ENCODE data around the gene CCDC170. TPM values are rescaled to one million over a fixed set of nuclear protein-coding genes. Genes with fewer than 3 reads are reported as not detected.

The CCDC170 gene
- total and polyA plus RNA-seq, 4 donors: 0.37 to 0.59 (median 0.45) TPM

DNA sequence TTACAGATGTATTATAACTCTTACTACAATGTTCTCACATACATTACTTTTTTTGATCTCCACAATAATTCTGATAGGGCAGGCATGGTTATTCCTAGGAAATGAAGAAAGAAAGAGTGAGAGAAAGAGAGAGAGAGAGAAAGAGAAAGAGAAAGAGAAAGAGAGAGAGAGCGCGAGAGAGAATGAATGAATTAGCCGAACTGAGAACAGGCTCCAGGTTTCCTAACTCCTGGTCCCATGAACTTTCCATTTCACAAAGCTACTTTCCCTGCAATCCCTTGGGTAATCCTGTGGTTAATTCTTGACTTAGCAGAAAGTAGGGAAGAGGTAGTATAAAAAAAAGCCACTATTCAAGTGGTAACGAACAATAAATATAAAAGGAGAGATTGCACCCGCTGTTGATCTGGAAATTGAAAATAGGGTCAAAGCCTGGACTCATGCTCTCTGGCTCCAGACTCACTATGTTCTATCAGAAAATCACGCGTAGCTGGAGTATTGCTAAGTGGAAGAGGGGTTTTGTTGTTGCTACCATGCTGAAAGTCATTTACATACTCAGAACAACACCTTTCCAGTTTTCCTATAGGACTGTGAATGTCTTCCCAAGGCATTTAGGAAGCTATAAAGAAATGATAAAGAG is 131.2 kb downstream of the CCDC170 start:
- H3K36me3 ChIP-seq (ENCODE audit: control insufficient read depth in 4 of 4, insufficient read depth in 3 of 4, low read depth in 1 of 4, low read length in 3 of 4): no peaks in the 10 kb centered on the region
- peak overlapping the region in 2 of 3 donors; percentile 17 to 22 for H3K4me3 ChIP-seq (ENCODE audit: low read depth in 1 of 3, low read length in 3 of 3)
- H3K9me3 ChIP-seq (ENCODE audit: control insufficient read depth in 4 of 4, low read length in 3 of 4): no peaks in the 10 kb centered on the region
- WGBS: 45% methylated on average over 7 of the region's 7 CpGs
- TF ChIP-seq TAF1 (conservative IDR thresholded peaks at IDR 0.05): no peak
- no peak for TF ChIP-seq EGR1 (IDR thresholded peaks at IDR 0.05; ENCODE audit: low read depth in 2 of 2)
- TF ChIP-seq SP1 (IDR thresholded peaks at IDR 0.05): no peak
- no peak for TF ChIP-seq HNF4G (IDR thresholded peaks at IDR 0.05)
- TF ChIP-seq, protein P1, sequence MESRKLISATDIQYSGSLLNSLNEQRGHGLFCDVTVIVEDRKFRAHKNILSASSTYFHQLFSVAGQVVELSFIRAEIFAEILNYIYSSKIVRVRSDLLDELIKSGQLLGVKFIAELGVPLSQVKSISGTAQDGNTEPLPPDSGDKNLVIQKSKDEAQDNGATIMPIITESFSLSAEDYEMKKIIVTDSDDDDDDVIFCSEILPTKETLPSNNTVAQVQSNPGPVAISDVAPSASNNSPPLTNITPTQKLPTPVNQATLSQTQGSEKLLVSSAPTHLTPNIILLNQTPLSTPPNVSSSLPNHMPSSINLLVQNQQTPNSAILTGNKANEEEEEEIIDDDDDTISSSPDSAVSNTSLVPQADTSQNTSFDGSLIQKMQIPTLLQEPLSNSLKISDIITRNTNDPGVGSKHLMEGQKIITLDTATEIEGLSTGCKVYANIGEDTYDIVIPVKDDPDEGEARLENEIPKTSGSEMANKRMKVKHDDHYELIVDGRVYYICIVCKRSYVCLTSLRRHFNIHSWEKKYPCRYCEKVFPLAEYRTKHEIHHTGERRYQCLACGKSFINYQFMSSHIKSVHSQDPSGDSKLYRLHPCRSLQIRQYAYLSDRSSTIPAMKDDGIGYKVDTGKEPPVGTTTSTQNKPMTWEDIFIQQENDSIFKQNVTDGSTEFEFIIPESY (IDR thresholded peaks at IDR 0.05): no peak
- TF ChIP-seq, protein P2, sequence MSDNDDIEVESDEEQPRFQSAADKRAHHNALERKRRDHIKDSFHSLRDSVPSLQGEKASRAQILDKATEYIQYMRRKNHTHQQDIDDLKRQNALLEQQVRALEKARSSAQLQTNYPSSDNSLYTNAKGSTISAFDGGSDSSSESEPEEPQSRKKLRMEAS (IDR thresholded peaks at IDR 0.05): no peak
- peak in 1 of 2 donors; percentile 51 for TF ChIP-seq HNF4A (conservative IDR thresholded peaks at IDR 0.05)
- no peak for TF ChIP-seq FOXA2 (IDR thresholded peaks at IDR 0.05)
- TF ChIP-seq JUND (IDR thresholded peaks at IDR 0.05): peak in 1 of 2 donors; percentile 33
- TF ChIP-seq, protein P3, sequence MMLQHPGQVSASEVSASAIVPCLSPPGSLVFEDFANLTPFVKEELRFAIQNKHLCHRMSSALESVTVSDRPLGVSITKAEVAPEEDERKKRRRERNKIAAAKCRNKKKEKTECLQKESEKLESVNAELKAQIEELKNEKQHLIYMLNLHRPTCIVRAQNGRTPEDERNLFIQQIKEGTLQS (IDR thresholded peaks at IDR 0.05): no peak
- no peak for TF ChIP-seq YY1 (IDR thresholded peaks at IDR 0.05)
- no peak for TF ChIP-seq CTCF (IDR thresholded peaks at IDR 0.05; ENCODE audit: low read depth, low read length, missing input control)
- TF ChIP-seq NR2F2 (IDR thresholded peaks at IDR 0.05): no peak
- no peak for TF ChIP-seq FOXA1 (IDR thresholded peaks at IDR 0.05)
- TF ChIP-seq GABPA (IDR thresholded peaks at IDR 0.05 in 1 of 2, conservative IDR thresholded peaks at IDR 0.05 in 1 of 2): no peak
- TF ChIP-seq, protein P4, sequence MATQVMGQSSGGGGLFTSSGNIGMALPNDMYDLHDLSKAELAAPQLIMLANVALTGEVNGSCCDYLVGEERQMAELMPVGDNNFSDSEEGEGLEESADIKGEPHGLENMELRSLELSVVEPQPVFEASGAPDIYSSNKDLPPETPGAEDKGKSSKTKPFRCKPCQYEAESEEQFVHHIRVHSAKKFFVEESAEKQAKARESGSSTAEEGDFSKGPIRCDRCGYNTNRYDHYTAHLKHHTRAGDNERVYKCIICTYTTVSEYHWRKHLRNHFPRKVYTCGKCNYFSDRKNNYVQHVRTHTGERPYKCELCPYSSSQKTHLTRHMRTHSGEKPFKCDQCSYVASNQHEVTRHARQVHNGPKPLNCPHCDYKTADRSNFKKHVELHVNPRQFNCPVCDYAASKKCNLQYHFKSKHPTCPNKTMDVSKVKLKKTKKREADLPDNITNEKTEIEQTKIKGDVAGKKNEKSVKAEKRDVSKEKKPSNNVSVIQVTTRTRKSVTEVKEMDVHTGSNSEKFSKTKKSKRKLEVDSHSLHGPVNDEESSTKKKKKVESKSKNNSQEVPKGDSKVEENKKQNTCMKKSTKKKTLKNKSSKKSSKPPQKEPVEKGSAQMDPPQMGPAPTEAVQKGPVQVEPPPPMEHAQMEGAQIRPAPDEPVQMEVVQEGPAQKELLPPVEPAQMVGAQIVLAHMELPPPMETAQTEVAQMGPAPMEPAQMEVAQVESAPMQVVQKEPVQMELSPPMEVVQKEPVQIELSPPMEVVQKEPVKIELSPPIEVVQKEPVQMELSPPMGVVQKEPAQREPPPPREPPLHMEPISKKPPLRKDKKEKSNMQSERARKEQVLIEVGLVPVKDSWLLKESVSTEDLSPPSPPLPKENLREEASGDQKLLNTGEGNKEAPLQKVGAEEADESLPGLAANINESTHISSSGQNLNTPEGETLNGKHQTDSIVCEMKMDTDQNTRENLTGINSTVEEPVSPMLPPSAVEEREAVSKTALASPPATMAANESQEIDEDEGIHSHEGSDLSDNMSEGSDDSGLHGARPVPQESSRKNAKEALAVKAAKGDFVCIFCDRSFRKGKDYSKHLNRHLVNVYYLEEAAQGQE (IDR thresholded peaks at IDR 0.05): peak; percentile 39
- peak in 1 of 2 donors; percentile 55 for TF ChIP-seq RXRA (IDR thresholded peaks at IDR 0.05)
- peak in 1 of 2 donors; percentile 15 for TF ChIP-seq RAD21 (IDR thresholded peaks at IDR 0.05)
- no peak for DNase-seq (ENCODE audit: low spot score)
- H3K27me3 ChIP-seq (ENCODE audit: control insufficient read depth in 4 of 4, insufficient read depth in 4 of 4, low read length in 3 of 4): no peaks in the 10 kb centered on the region
- no peak overlapping the region for H3K9ac ChIP-seq (ENCODE audit: low read depth in 1 of 2, low read length in 2 of 2)
- H3K27ac ChIP-seq (ENCODE audit: low read depth in 1 of 2, low read length in 2 of 2): peak overlapping the region; percentile 28 to 40
- peaks cover 3 to 13% (median 5%) of the 10 kb centered on the region in 4 donors for H3K4me1 ChIP-seq (ENCODE audit: control insufficient read depth in 4 of 4, insufficient read depth in 4 of 4, low read length in 3 of 4)
